B cell (primary cell): ENCODE measurements around the gene ARF6. TPM values are rescaled to one million over a fixed set of nuclear protein-coding genes. Genes with fewer than 3 reads are reported as not detected.

Experiments used
- ATAC-seq: fragments of 200-7000 bp; cut with Tn5 transposase; one replicate; pipeline ENCODE4 v1.10.0; 2021; ENCODE audit warnings: low read depth, mild to moderate bottlenecking, moderate number of reproducible peaks, moderate library complexity
- CTCF ChIA-PET: fragments of 350-600 bp; sonication (Branson Sonifier 250); formaldehyde crosslinking; loops from one replicate; lab custom pipeline; 2021; ENCODE audit warnings: antibody characterized with exemption, inconsistent platforms; lab: Charles Lee
- POLR2A ChIA-PET: fragments of 350-600 bp; sonication (Branson Sonifier 250); formaldehyde crosslinking; loops from one replicate; lab custom pipeline; 2021; ENCODE audit warnings: antibody characterized with exemption; lab: Charles Lee
- DNase-seq: peaks from one replicate; pipeline ENCODE4 v3.0.0; 2013
- H2AFZ ChIP-seq: 2 replicates; pipeline ENCODE4 v1.6.1; 2012; ENCODE audit warnings: mild to moderate bottlenecking, low read depth, low read length; ENCODE audit not compliant: insufficient read depth, poor library complexity, severe bottlenecking
- H3K27ac ChIP-seq, 2 donors: 1 replicate in 1 of 2; 2 replicates in 1 of 2; pipeline ENCODE4 v1.5.1; 2012 to 2013; ENCODE audit warnings: low read length in 2 of 2, mild to moderate bottlenecking in 2 of 2, moderate library complexity in 1 of 2
- H3K27me3 ChIP-seq, 4 experiments: fragments of 200-600 bp in 1 of 4; sonication (generic) in 1 of 4; replicated peaks in 1 of 4; 1 replicate in 2 of 4; 2 replicates in 2 of 4; pipeline versions ENCODE4 v1.6.1 to v1.7.0; 2013 to 2016; ENCODE audit warnings: low read length in 3 of 4, mild to moderate bottlenecking in 2 of 4, mixed read lengths in 1 of 4, moderate library complexity in 1 of 4; ENCODE audit not compliant: insufficient read depth in 4 of 4, control insufficient read depth in 3 of 4; ENCODE audit errors: control extremely low read depth in 1 of 4
- H3K36me3 ChIP-seq, 2 experiments: replicated peaks in 1 of 2; 1 replicate in 1 of 2; 2 replicates in 1 of 2; pipeline versions ENCODE4 v1.6.1 to v1.7.1; 2013; ENCODE audit warnings: low read length in 1 of 2; ENCODE audit not compliant: insufficient read depth in 2 of 2, control insufficient read depth in 1 of 2; ENCODE audit errors: control extremely low read depth in 1 of 2, extremely low read depth in 1 of 2
- H3K4me1 ChIP-seq, 2 donors: fragments of 200-600 bp in 1 of 2; sonication (generic) in 1 of 2; 1 replicate in 1 of 2; 2 replicates in 1 of 2; pipeline versions ENCODE4 v1.5.1 to v1.6.1; 2013 to 2017; ENCODE audit warnings: low read length in 2 of 2; ENCODE audit not compliant: control insufficient read depth in 2 of 2, insufficient read depth in 2 of 2
- H3K4me2 ChIP-seq: replicated peaks from 2 replicates; pipeline ENCODE3; 2012; ENCODE audit warnings: mild to moderate bottlenecking, low read depth, low read length; ENCODE audit not compliant: poor library complexity, severe bottlenecking
- H3K4me3 ChIP-seq, 5 experiments: fragments of 200-600 bp in 1 of 5; sonication (generic) in 1 of 5; 1 replicate in 3 of 5; 2 replicates in 2 of 5; pipeline versions ENCODE4 v1.5.1 to v1.7.0; 2011 to 2016; ENCODE audit warnings: low read length in 4 of 5, mild to moderate bottlenecking in 4 of 5, low read depth in 2 of 5, control low read depth in 1 of 5, moderate library complexity in 1 of 5; ENCODE audit not compliant: insufficient read depth in 1 of 5; ENCODE audit errors: control extremely low read depth in 1 of 5, extremely low read depth in 1 of 5
- H3K79me2 ChIP-seq: fragments of 200-600 bp; sonication (generic); one replicate; pipeline ENCODE4 v1.6.0; 2016; ENCODE audit warnings: low read length; ENCODE audit not compliant: control insufficient read depth, insufficient read depth
- H3K9ac ChIP-seq: fragments of 200-600 bp; sonication (generic); 2 replicates; pipeline ENCODE4 v1.6.1; 2017; ENCODE audit warnings: mild to moderate bottlenecking, low read length, moderate library complexity
- H3K9me3 ChIP-seq, 3 donors: one replicate each; pipeline versions ENCODE4 v1.6.1 to v1.7.1; 2013; ENCODE audit warnings: low read length in 2 of 3; ENCODE audit not compliant: control insufficient read depth in 2 of 3, insufficient read depth in 1 of 3; ENCODE audit errors: control extremely low read depth in 1 of 3
- H4K20me1 ChIP-seq: 2 replicates; pipeline ENCODE4 v1.6.0; 2012; ENCODE audit warnings: mild to moderate bottlenecking, low read length; ENCODE audit not compliant: insufficient read depth, control insufficient read depth, poor library complexity, severe bottlenecking
- H3K27ac Mint-ChIP-seq: one replicate; pipeline ENCODE4 v1.8.0; 2021; ENCODE audit warnings: mixed read lengths
- H3K27me3 Mint-ChIP-seq: one replicate; pipeline ENCODE4 v1.8.0; 2021; ENCODE audit warnings: mixed read lengths
- H3K4me1 Mint-ChIP-seq: one replicate; pipeline ENCODE4 v1.8.0; 2021; ENCODE audit warnings: mixed read lengths
- H3K4me3 Mint-ChIP-seq: one replicate; pipeline ENCODE4 v1.8.0; 2021; ENCODE audit warnings: mixed read lengths
- H3K9me3 Mint-ChIP-seq: one replicate; pipeline ENCODE4 v1.8.0; 2022; ENCODE audit warnings: mixed read lengths; ENCODE audit not compliant: insufficient read depth
- CTCF ChIP-seq: fragments of 200-600 bp; IDR thresholded peaks from one replicate; pipeline ENCODE4 v1.8.0; 2022; ENCODE audit warnings: antibody characterized with exemption, mild to moderate bottlenecking
- EZH2 ChIP-seq: IDR thresholded peaks from 2 replicates; pipeline ENCODE4 v1.6.1; 2012; ENCODE audit warnings: borderline replicate concordance, low read depth, mild to moderate bottlenecking, moderate library complexity, low read length; ENCODE audit not compliant: insufficient read depth, poor library complexity, severe bottlenecking
- WGBS: methylation state at CpG from one replicate; pipeline ENCODE4 v1.1.5; 2013; ENCODE audit warnings: missing lambda C conversion rate; ENCODE audit not compliant: insufficient coverage; 5-methylcytosine and 5-hydroxymethylcytosine counted together
- intact Hi-C: fragments of 100-400 bp; cut with micrococcal nuclease; formaldehyde crosslinking; loops from one replicate; pipeline ENCODE4 v1.10.0; 2022
- polyA plus RNA-seq: library from polyadenylated mRNA; depleted of rRNA; stranded (reverse); fragments of >200 nt; gene quantifications from 2 replicates; pipeline ENCODE4 v1.2.3, GENCODE V29; 2012
- total RNA-seq, 2 donors: library from RNA; stranded (reverse); fragments of 120-200 nt in 1 of 2; gene quantifications; 1 replicate in 1 of 2; 2 replicates in 1 of 2; pipeline versions ENCODE4 v1.2.3 to v1.2.4, GENCODE V29; 2013 to 2022

The ARF6 gene
- total and polyA plus RNA-seq, 2 donors (not counting 1 experiment from before 2014, with no cell fraction given), result 96.6 to 135 TPM

- no peaks in the 10 kb centered on the region for H3K9me3 ChIP-seq
- H3K4me3 Mint-ChIP-seq, result no peak overlapping the region
- POLR2A ChIA-PET, result no interaction called here
- no peak for ATAC-seq
- H3K4me2 ChIP-seq, result no peak overlapping the region
- no peak overlapping the region for H3K4me3 ChIP-seq
- intact Hi-C loops, result no loop called here
- H3K36me3 ChIP-seq, result no peaks in the 10 kb centered on the region
- no peak overlapping the region for H3K27ac Mint-ChIP-seq
- H3K9ac ChIP-seq, result no peak overlapping the region
- no peaks in the 10 kb centered on the region for H3K79me2 ChIP-seq
- no peaks in the 10 kb centered on the region for H4K20me1 ChIP-seq
- peaks cover 31% of the 10 kb centered on the region for H3K4me1 Mint-ChIP-seq
- H3K27ac ChIP-seq, result no peak overlapping the region
- TF ChIP-seq CTCF (no peak), EZH2 (no peak)
- CTCF ChIA-PET, result no interaction called here
- no peaks in the 10 kb centered on the region for H3K9me3 Mint-ChIP-seq
- peaks cover 11 to 13% of the 10 kb centered on the region in 2 donors for H3K4me1 ChIP-seq
- no peak overlapping the region for H2AFZ ChIP-seq
- no peak for DNase-seq
- no peaks in the 10 kb centered on the region for H3K27me3 Mint-ChIP-seq
- WGBS, result 100% methylated on average over 2 of the region's 2 CpGs
- H3K27me3 ChIP-seq, result no peaks in the 10 kb centered on the region
Observed at GRCh38 chr14:49918706-49919105, 25.8 kb downstream of the ARF6 start.

GRCh38 chr14:49919825-49920659 lies 27.2 kb downstream of the ARF6 start:
- Histone ChIP-seq H3K9me3 (no peaks in the 10 kb centered on the region), H2AFZ (no peak overlapping the region), H3K4me2 (no peak overlapping the region), H3K9ac (no peak overlapping the region), H4K20me1 (no peaks in the 10 kb centered on the region), H3K27ac (no peak overlapping the region), H3K4me1 (peaks cover 21 to 24% of the 10 kb centered on the region in 2 donors), H3K27me3 (no peaks in the 10 kb centered on the region), H3K36me3 (no peaks in the 10 kb centered on the region), H3K79me2 (no peaks in the 10 kb centered on the region), H3K4me3 (no peak overlapping the region)
- WGBS, result 100% methylated on average over 1 of the region's 3 CpGs
- no peaks in the 10 kb centered on the region for H3K9me3 Mint-ChIP-seq
- H3K4me1 Mint-ChIP-seq, result peaks cover 41% of the 10 kb centered on the region
- ATAC-seq, result no peak
- H3K27ac Mint-ChIP-seq, result peak overlapping the region; percentile 73
- H3K27me3 Mint-ChIP-seq, result no peaks in the 10 kb centered on the region
- TF ChIP-seq CTCF, result no peak
- TF ChIP-seq EZH2, result no peak
- POLR2A ChIA-PET, result interaction anchor here (0.6 kb wide), 1 partner anchor 49 kb away, joined by 6 read pairs; no protein-coding TSS in a partner anchor
- no peak overlapping the region for H3K4me3 Mint-ChIP-seq
- intact Hi-C loops, result no loop called here
- DNase-seq, result no peak
- CTCF ChIA-PET, result no interaction called here
